Thyroid gland (tissue), 4 donors: Measurements from ENCODE around the gene TMEM260. TPM values are rescaled to one million over a fixed set of nuclear protein-coding genes. Genes with fewer than 3 reads are reported as not detected.

ENCODE experiments used
- DNase-seq, 2 donors: peaks; one replicate each; pipeline ENCODE4 v3.0.0-alpha.2; 2019
- H3K27ac ChIP-seq, 3 donors: fragments of 200-600 bp; sonication (generic); 1 replicate in 2 of 3; 2 replicates in 1 of 3; pipeline ENCODE4 v1.5.1; 2016 to 2019; ENCODE audit warnings: mild to moderate bottlenecking in 1 of 3, moderate library complexity in 1 of 3
- H3K27me3 ChIP-seq: fragments of 200-600 bp; sonication (generic); one replicate; pipeline ENCODE4 v1.5.1; 2019
- H3K36me3 ChIP-seq, 2 donors: fragments of 200-600 bp; sonication (generic); one replicate each; pipeline ENCODE4 v1.5.1; 2016 to 2019
- H3K4me1 ChIP-seq, 2 donors: fragments of 200-600 bp; sonication (generic); one replicate each; pipeline ENCODE4 v1.5.1; 2017 to 2019
- H3K4me3 ChIP-seq, 3 donors: fragments of 200-600 bp; sonication (generic); replicated peaks in 1 of 3; 1 replicate in 2 of 3; 2 replicates in 1 of 3; pipeline ENCODE4 v1.5.1; 2016; ENCODE audit warnings: mild to moderate bottlenecking in 1 of 3
- H3K9me3 ChIP-seq: fragments of 200-600 bp; sonication (generic); one replicate; pipeline ENCODE4 v1.5.1; 2017
- CTCF ChIP-seq, 6 experiments: fragments of 200-600 bp in 3 of 6; fragments of 450-650 bp in 3 of 6; sonication (generic) in 3 of 6; IDR thresholded peaks; one replicate each; pipeline ENCODE4 v1.5.1; 2016 to 2019; ENCODE audit warnings: antibody characterized with exemption in 6 of 6, mild to moderate bottlenecking in 2 of 6, inconsistent platforms in 1 of 6, moderate library complexity in 1 of 6
- POLR2A ChIP-seq, 2 donors: fragments of 450-650 bp; IDR thresholded peaks; one replicate each; pipeline ENCODE4 v1.6.1; 2017; ENCODE audit warnings: antibody characterized with exemption in 2 of 2, mild to moderate bottlenecking in 2 of 2, moderate library complexity in 1 of 2
- WGBS, 2 donors: methylation state at CpG; one replicate each; pipeline ENCODE4 v1.1.5; 2017; 5-methylcytosine and 5-hydroxymethylcytosine counted together
- intact Hi-C: fragments of 100-400 bp; cut with DNase I; formaldehyde crosslinking; loops from one replicate; pipeline ENCODE4 v1.15.1; 2023
- total RNA-seq, 4 donors: library from RNA; depleted of rRNA; stranded (reverse); fragments of >200 nt; gene quantifications; one replicate each; pipeline ENCODE4 v1.2.3, GENCODE V29; 2016

TMEM260 gene
- total RNA-seq = 10 to 100 TPM; 26.3 to 43.8 (median 39.4) TPM

- DNase-seq = peak; percentile 79 to 85
These were observed at the start of gene TMEM260 for GRCh38 chr14:56579345-56580220. Gene TMEM260, plus strand, starts transcription at chr14:56579798. Its CDS starts 117 bp downstream, at chr14:56579915.

GRCh38 chr14:56532546-56532945 lies 47.1 kb upstream of the TMEM260 start:
- no peak for TF ChIP-seq CTCF (IDR thresholded peaks at IDR 0.05)
- TF ChIP-seq POLR2A (IDR thresholded peaks at IDR 0.05) = no peak
- Histone ChIP-seq H3K36me3 (no peaks in the 10 kb centered on the region), H3K9me3 (no peaks in the 10 kb centered on the region), H3K27me3 (no peaks in the 10 kb centered on the region), H3K27ac (no peak overlapping the region), H3K4me1 (no peaks in the 10 kb centered on the region), H3K4me3 (no peak overlapping the region)
- intact Hi-C loops = no loop called here
- DNase-seq = no peak
- WGBS, 2 donors = 89 to 91% methylated on average over 7 of the region's 7 CpGs

More at GRCh38 chr14:56579345-56580220, at the start of gene TMEM260:
- peak within 1 kb of the TSS; percentile 75 to 97 (median 83) for H3K4me3 ChIP-seq
- H3K36me3 ChIP-seq = no peaks in the 10 kb centered on the region
- peak within 1 kb of the TSS; percentile 77 to 86 (median 83) for H3K27ac ChIP-seq
- no peaks in the 10 kb centered on the region for H3K27me3 ChIP-seq
- peak; percentile 82 to 97 (median 90) for TF ChIP-seq CTCF (IDR thresholded peaks at IDR 0.05)
- TF ChIP-seq POLR2A (IDR thresholded peaks at IDR 0.05) = peak in 1 of 2 donors; percentile 64
- 0% methylated on average over 19 to 20 of the region's 60 CpGs for WGBS, 2 donors
- intact Hi-C loops = no loop called here
- H3K9me3 ChIP-seq = no peaks in the 10 kb centered on the region
- H3K4me1 ChIP-seq = peaks cover 14 to 20% of the 10 kb centered on the region in 2 donors

- intact Hi-C loops = no loop called here
These were observed 44.9 kb upstream of the TMEM260 start for GRCh38 chr14:56534656-56535055.

GRCh38 chr14:56539862-56540261 lies 39.7 kb upstream of the TMEM260 start:
- Histone ChIP-seq H3K4me1 (no peaks in the 10 kb centered on the region), H3K27ac (no peak overlapping the region), H3K4me3 (no peak overlapping the region), H3K9me3 (no peaks in the 10 kb centered on the region), H3K36me3 (no peaks in the 10 kb centered on the region), H3K27me3 (no peaks in the 10 kb centered on the region)
- TF ChIP-seq CTCF (IDR thresholded peaks at IDR 0.05) (no peak), POLR2A (IDR thresholded peaks at IDR 0.05) (no peak)
- 88 to 96% methylated on average over 2 of the region's 2 CpGs for whole genome bisulfite sequencing, 2 donors
- intact Hi-C loops = no loop called here
- DNase-seq = no peak

More at GRCh38 chr14:56534656-56535055, 44.9 kb upstream of the TMEM260 start:
- Histone ChIP-seq H3K27me3 (no peaks in the 10 kb centered on the region), H3K36me3 (no peaks in the 10 kb centered on the region), H3K9me3 (no peaks in the 10 kb centered on the region), H3K4me1 (no peaks in the 10 kb centered on the region), H3K27ac (no peak overlapping the region), H3K4me3 (no peak overlapping the region)
- TF ChIP-seq POLR2A (IDR thresholded peaks at IDR 0.05) = no peak
- TF ChIP-seq CTCF (IDR thresholded peaks at IDR 0.05) = no peak
- no peak for DNase-seq
- WGBS, 2 donors = 88 to 89% methylated on average over 10 of the region's 10 CpGs

GRCh38 chr14:56543436-56543835 lies 36.2 kb upstream of the TMEM260 start:
- no peaks in the 10 kb centered on the region for H3K4me1 ChIP-seq
- intact Hi-C loops = no loop called here
- no peak overlapping the region for H3K4me3 ChIP-seq
- H3K36me3 ChIP-seq = no peaks in the 10 kb centered on the region
- H3K9me3 ChIP-seq = no peaks in the 10 kb centered on the region
- no peak overlapping the region for H3K27ac ChIP-seq
- DNase-seq = no peak
- no peaks in the 10 kb centered on the region for H3K27me3 ChIP-seq
- TF ChIP-seq POLR2A (IDR thresholded peaks at IDR 0.05) (no peak), CTCF (IDR thresholded peaks at IDR 0.05) (no peak)
